IgD-negative memory B cell (primary cell): Measurements from ENCODE around the gene WSCD1. TPM values are rescaled to one million over a fixed set of nuclear protein-coding genes. Genes with fewer than 3 reads are reported as not detected.
A peak's percentile ranks its signal among the peaks of the same experiment; 100 is the strongest.

Experiments used
- H3K27ac Mint-ChIP-seq, 3 donors: one replicate each; pipeline ENCODE4 v1.8.0; 2020 to 2022; ENCODE audit warnings: mild to moderate bottlenecking in 3 of 3, mixed read lengths in 3 of 3, moderate library complexity in 1 of 3
- H3K27me3 Mint-ChIP-seq: one replicate; pipeline ENCODE4 v1.8.0; 2021; ENCODE audit warnings: mixed read lengths
- H3K36me3 Mint-ChIP-seq: one replicate; pipeline ENCODE4 v1.8.0; 2020; ENCODE audit warnings: mild to moderate bottlenecking, mixed read lengths
- H3K4me1 Mint-ChIP-seq, 3 donors: one replicate each; pipeline ENCODE4 v1.8.0; 2020 to 2022; ENCODE audit warnings: mixed read lengths in 3 of 3, mild to moderate bottlenecking in 1 of 3
- H3K4me3 Mint-ChIP-seq, 4 donors: one replicate each; pipeline ENCODE4 v1.8.0; 2020 to 2022; ENCODE audit warnings: mild to moderate bottlenecking in 4 of 4, mixed read lengths in 4 of 4, moderate library complexity in 3 of 4
- H3K9me3 Mint-ChIP-seq, 3 donors: one replicate each; pipeline ENCODE4 v1.8.0; 2020 to 2021; ENCODE audit warnings: mixed read lengths in 3 of 3, mild to moderate bottlenecking in 1 of 3
- polyA plus RNA-seq: library from polyadenylated mRNA; unstranded; fragments of 300-500 nt; fragmentation: Illumina TruSeq; gene quantifications from one replicate; pipeline ENCODE4 v1.2.3, GENCODE V29; 2021

WSCD1 gene
- polyA plus RNA-seq, 1 donor from 2014 or later, result not detected

DNA sequence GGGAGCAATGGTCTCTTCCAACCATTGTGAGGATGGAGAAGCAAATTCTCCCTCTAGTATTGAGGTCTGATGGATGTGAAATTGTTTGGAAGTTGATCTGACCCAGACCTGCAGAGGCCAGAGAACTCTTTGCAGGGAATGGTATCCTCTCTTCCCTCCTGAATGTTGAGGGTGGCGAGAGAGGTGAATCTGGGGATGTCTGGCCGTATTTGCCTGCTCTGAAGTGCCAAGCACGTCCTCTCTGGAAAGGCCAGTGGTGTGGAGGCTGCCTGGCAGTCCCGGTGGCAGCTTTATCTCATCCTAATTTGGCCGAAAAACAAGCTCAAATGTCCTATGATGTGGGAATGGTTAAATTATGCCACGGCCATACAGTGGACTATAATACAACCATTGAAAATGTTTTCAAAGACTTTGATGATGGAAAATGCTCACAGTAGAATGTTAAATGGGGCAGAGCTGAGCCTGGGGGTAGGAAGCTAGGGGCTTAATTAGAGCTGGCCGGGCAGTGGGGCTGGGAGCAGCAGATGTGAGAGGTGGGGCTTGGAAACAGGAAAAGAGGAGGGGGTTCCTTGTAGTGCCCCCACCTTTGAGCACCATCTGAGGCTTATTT, 30.8 kb downstream of the WSCD1 start:
- Mint-ChIP-seq H3K4me3 (no peak overlapping the region), H3K27me3 (peaks cover 4% of the 10 kb centered on the region), H3K36me3 (peaks cover 1% of the 10 kb centered on the region), H3K4me1 (no peaks in the 10 kb centered on the region), H3K27ac (no peak overlapping the region), H3K9me3 (peaks cover 0 to 2% (median 2%) of the 10 kb centered on the region in 3 donors)

GRCh38 chr17:6101706-6102105, 31.5 kb downstream of the WSCD1 start:
- Mint-ChIP-seq H3K36me3 (peaks cover 1% of the 10 kb centered on the region), H3K4me1 (no peaks in the 10 kb centered on the region), H3K27ac (no peak overlapping the region), H3K4me3 (no peak overlapping the region), H3K9me3 (peaks cover 2 to 5% (median 3%) of the 10 kb centered on the region in 3 donors), H3K27me3 (peaks cover 6% of the 10 kb centered on the region)

- Mint-ChIP-seq H3K36me3 (no peaks in the 10 kb centered on the region), H3K9me3 (peaks cover 3 to 5% (median 4%) of the 10 kb centered on the region in 3 donors), H3K4me3 (no peak overlapping the region), H3K27me3 (peaks cover 4% of the 10 kb centered on the region), H3K27ac (no peak overlapping the region), H3K4me1 (no peaks in the 10 kb centered on the region)
These were observed 32.4 kb downstream of the WSCD1 start for GRCh38 chr17:6102615-6103014.

DNA sequence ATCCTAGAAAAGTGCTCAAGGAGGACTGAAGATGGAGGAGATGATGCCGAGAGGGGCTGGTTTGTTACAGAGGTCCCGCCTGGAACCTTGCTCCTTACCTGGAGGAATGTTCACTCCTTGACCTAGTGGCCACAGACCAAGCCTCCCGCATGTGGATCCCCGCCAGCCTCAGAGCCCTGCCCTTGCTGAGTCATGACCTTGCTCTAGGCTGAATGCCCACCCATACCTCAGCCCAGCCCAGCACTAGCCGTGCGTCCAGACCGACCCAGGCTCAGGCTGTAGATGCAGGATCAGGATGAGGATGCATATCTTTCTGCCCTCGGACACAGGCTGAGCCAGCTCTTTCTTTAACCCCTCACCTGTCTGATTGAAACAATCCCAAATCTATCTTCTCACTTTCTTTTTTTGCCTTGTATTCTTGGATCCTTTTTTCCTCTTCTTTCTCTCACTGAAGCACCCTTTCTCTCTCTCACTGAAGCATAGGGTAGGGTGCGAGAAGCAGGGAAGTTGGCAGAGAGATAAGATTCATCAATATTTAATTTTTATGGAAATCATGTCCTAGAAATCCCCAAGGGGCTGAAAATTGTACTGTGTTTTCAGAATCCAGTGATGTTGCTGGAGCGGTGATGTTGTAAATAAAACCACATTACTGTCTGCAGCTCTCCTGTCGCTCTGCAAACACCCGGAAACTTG, 34.9 kb downstream of the WSCD1 start:
- H3K36me3 Mint-ChIP-seq, result no peaks in the 10 kb centered on the region
- H3K27me3 Mint-ChIP-seq, result peaks cover 8% of the 10 kb centered on the region
- no peak overlapping the region for H3K27ac Mint-ChIP-seq
- no peak overlapping the region for H3K4me3 Mint-ChIP-seq
- H3K9me3 Mint-ChIP-seq, result peaks cover 3 to 5% (median 4%) of the 10 kb centered on the region in 3 donors
- H3K4me1 Mint-ChIP-seq, result no peaks in the 10 kb centered on the region

- H3K27me3 Mint-ChIP-seq, result peaks cover 8% of the 10 kb centered on the region
- peaks cover 3 to 5% (median 4%) of the 10 kb centered on the region in 3 donors for H3K9me3 Mint-ChIP-seq
- H3K4me1 Mint-ChIP-seq, result no peaks in the 10 kb centered on the region
- H3K4me3 Mint-ChIP-seq, result no peak overlapping the region
- no peak overlapping the region for H3K27ac Mint-ChIP-seq
- H3K36me3 Mint-ChIP-seq, result no peaks in the 10 kb centered on the region
These were observed 35.4 kb downstream of the WSCD1 start for GRCh38 chr17:6105649-6106007.

GRCh38 chr17:6106212-6106611, 36.0 kb downstream of the WSCD1 start:
- no peak overlapping the region for H3K4me3 Mint-ChIP-seq
- peaks cover 3 to 5% (median 4%) of the 10 kb centered on the region in 3 donors for H3K9me3 Mint-ChIP-seq
- peak overlapping the region in 1 of 3 donors; percentile 7 for H3K27ac Mint-ChIP-seq
- H3K36me3 Mint-ChIP-seq, result no peaks in the 10 kb centered on the region
- H3K4me1 Mint-ChIP-seq, result no peaks in the 10 kb centered on the region
- H3K27me3 Mint-ChIP-seq, result peaks cover 9% of the 10 kb centered on the region

- Mint-ChIP-seq H3K36me3 (no peaks in the 10 kb centered on the region), H3K27ac (no peak overlapping the region), H3K4me3 (no peak overlapping the region), H3K9me3 (peaks cover 3 to 5% (median 4%) of the 10 kb centered on the region in 3 donors), H3K4me1 (no peaks in the 10 kb centered on the region), H3K27me3 (peaks cover 9% of the 10 kb centered on the region)
These were observed 37.6 kb downstream of the WSCD1 start for GRCh38 chr17:6107791-6108190.

GRCh38 chr17:6108382-6108781, 38.2 kb downstream of the WSCD1 start:
- H3K9me3 Mint-ChIP-seq, result peaks cover 3 to 7% (median 4%) of the 10 kb centered on the region in 3 donors
- H3K4me3 Mint-ChIP-seq, result no peak overlapping the region
- no peak overlapping the region for H3K27ac Mint-ChIP-seq
- no peaks in the 10 kb centered on the region for H3K36me3 Mint-ChIP-seq
- peaks cover 9% of the 10 kb centered on the region for H3K27me3 Mint-ChIP-seq
- H3K4me1 Mint-ChIP-seq, result no peaks in the 10 kb centered on the region

DNA sequence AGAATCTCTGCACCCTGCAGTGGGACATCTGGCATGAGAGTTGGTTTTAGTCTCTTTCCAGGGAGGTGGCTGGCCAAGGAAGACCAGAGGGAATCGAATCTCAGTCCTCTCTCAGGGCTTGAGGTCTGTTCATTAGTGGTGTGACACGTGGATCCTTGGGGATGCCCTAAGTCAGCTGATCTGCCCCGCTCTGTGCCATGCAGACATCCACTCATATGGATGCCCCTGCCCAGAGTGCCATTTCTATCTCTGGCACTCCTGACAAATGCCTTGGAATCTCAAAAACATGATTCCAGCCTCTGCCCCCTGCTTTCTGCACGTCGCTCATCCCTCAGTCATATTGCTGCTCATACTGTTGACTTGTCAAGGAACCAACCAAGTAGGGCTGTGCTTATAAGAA, 38.8 kb downstream of the WSCD1 start:
- Mint-ChIP-seq H3K36me3 (no peaks in the 10 kb centered on the region), H3K4me3 (no peak overlapping the region), H3K4me1 (no peaks in the 10 kb centered on the region), H3K9me3 (peaks cover 3 to 12% (median 4%) of the 10 kb centered on the region in 3 donors), H3K27me3 (peaks cover 9% of the 10 kb centered on the region), H3K27ac (no peak overlapping the region)

- Mint-ChIP-seq H3K4me1 (no peaks in the 10 kb centered on the region), H3K27ac (no peak overlapping the region), H3K36me3 (no peaks in the 10 kb centered on the region), H3K9me3 (peaks cover 3 to 12% (median 4%) of the 10 kb centered on the region in 3 donors), H3K27me3 (peaks cover 9% of the 10 kb centered on the region), H3K4me3 (no peak overlapping the region)
These were observed 39.4 kb downstream of the WSCD1 start for GRCh38 chr17:6109536-6109935.

- no peaks in the 10 kb centered on the region for H3K4me1 Mint-ChIP-seq
- peaks cover 9% of the 10 kb centered on the region for H3K27me3 Mint-ChIP-seq
- H3K9me3 Mint-ChIP-seq, result peaks cover 3 to 12% (median 3%) of the 10 kb centered on the region in 3 donors
- H3K36me3 Mint-ChIP-seq, result no peaks in the 10 kb centered on the region
- H3K4me3 Mint-ChIP-seq, result no peak overlapping the region
- H3K27ac Mint-ChIP-seq, result no peak overlapping the region
These were observed 39.9 kb downstream of the WSCD1 start for GRCh38 chr17:6110088-6110487.

GRCh38 chr17:6110592-6110991, 40.4 kb downstream of the WSCD1 start:
- Mint-ChIP-seq H3K27ac (no peak overlapping the region), H3K4me3 (no peak overlapping the region), H3K4me1 (no peaks in the 10 kb centered on the region), H3K36me3 (no peaks in the 10 kb centered on the region), H3K27me3 (peaks cover 8% of the 10 kb centered on the region), H3K9me3 (peaks cover 2 to 12% (median 3%) of the 10 kb centered on the region in 3 donors)

- H3K4me1 Mint-ChIP-seq, result no peaks in the 10 kb centered on the region
- H3K27ac Mint-ChIP-seq, result no peak overlapping the region
- H3K9me3 Mint-ChIP-seq, result peaks cover 2 to 10% (median 9%) of the 10 kb centered on the region in 3 donors
- no peaks in the 10 kb centered on the region for H3K36me3 Mint-ChIP-seq
- peaks cover 2% of the 10 kb centered on the region for H3K27me3 Mint-ChIP-seq
- no peak overlapping the region for H3K4me3 Mint-ChIP-seq
These were observed 50.2 kb downstream of the WSCD1 start for GRCh38 chr17:6120351-6120750.

- H3K27ac Mint-ChIP-seq, result peak overlapping the region in 1 of 3 donors; percentile 31
- no peaks in the 10 kb centered on the region for H3K36me3 Mint-ChIP-seq
- peaks cover 2% of the 10 kb centered on the region for H3K27me3 Mint-ChIP-seq
- peaks cover 6 to 14% (median 11%) of the 10 kb centered on the region in 3 donors for H3K9me3 Mint-ChIP-seq
- no peak overlapping the region for H3K4me3 Mint-ChIP-seq
- H3K4me1 Mint-ChIP-seq, result no peaks in the 10 kb centered on the region
These were observed 54.7 kb downstream of the WSCD1 start for GRCh38 chr17:6124856-6125255.

DNA sequence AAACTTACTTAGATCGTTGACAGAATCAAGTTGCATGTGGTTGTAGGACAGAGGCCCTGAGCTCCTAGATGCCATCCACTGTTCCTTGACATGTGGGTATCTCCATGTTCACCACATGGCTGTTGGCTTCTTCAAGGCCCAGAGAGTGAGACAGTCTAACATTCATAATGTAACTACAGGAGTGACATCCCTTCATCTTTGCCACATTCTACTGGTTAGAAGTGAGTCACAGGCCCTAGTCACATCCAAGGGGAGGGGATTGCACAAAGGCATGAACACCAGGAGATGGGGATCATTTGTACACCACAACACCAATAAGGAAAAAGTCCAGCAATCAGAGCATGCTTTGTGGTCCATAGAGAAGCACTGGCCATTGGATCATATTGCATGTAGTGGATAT, 56.6 kb downstream of the WSCD1 start:
- Mint-ChIP-seq H3K27me3 (peaks cover 3% of the 10 kb centered on the region), H3K4me3 (no peak overlapping the region), H3K27ac (no peak overlapping the region), H3K36me3 (no peaks in the 10 kb centered on the region), H3K9me3 (peaks cover 8 to 14% (median 11%) of the 10 kb centered on the region in 3 donors), H3K4me1 (no peaks in the 10 kb centered on the region)

GRCh38 chr17:6134721-6135120, 64.5 kb downstream of the WSCD1 start:
- no peak overlapping the region for H3K4me3 Mint-ChIP-seq
- peaks cover 9% of the 10 kb centered on the region for H3K27me3 Mint-ChIP-seq
- H3K36me3 Mint-ChIP-seq, result no peaks in the 10 kb centered on the region
- no peak overlapping the region for H3K27ac Mint-ChIP-seq
- no peaks in the 10 kb centered on the region for H3K4me1 Mint-ChIP-seq
- H3K9me3 Mint-ChIP-seq, result peaks cover 0 to 2% (median under 1%) of the 10 kb centered on the region in 3 donors
